Activated CD4-positive, alpha-beta T cell treated with anti-CD3 and anti-CD28 coated beads, Interleukin-10, Interleukin-2, amounts not matched to agents 100 ng/mL and 50 ng/mL, durations not matched to agents 16 hours and 8 hours (primary cell): ENCODE results near the gene PEDS1.

Experiments used
- DNase-seq: peaks from one replicate; pipeline ENCODE4 v3.0.0-alpha.2; 2020

PEDS1 gene

GRCh38 chr20:50130995-50131394 is 22.5 kb downstream of the PEDS1 start:
- no peak for DNase-seq

- DNase-seq: no peak
Observed at GRCh38 chr20:50130356-50130723, 23.2 kb downstream of the PEDS1 start.

GRCh38 chr20:50129662-50130355 is 23.7 kb downstream of the PEDS1 start:
- DNase-seq: no peak

- DNase-seq: no peak
Observed at GRCh38 chr20:50128520-50128905, 25.0 kb downstream of the PEDS1 start.

GRCh38 chr20:50127587-50128519 is 25.7 kb downstream of the PEDS1 start:
- no peak for DNase-seq

GRCh38 chr20:50126662-50127061 is 26.9 kb downstream of the PEDS1 start:
- no peak for DNase-seq

GRCh38 chr20:50125279-50125678 is 28.2 kb downstream of the PEDS1 start:
- no peak for DNase-seq

- DNase-seq: no peak
Observed at GRCh38 chr20:50124496-50124895, 29.0 kb downstream of the PEDS1 start.

- DNase-seq: no peak
Observed at GRCh38 chr20:50123418-50123817, 30.1 kb downstream of the PEDS1 start.

GRCh38 chr20:50122763-50123162 is 30.8 kb downstream of the PEDS1 start:
- DNase-seq: no peak

- DNase-seq: no peak
Observed at GRCh38 chr20:50121858-50122271, 31.7 kb downstream of the PEDS1 start.

GRCh38 chr20:50120935-50121693 is 32.4 kb downstream of the PEDS1 start:
- peak; percentile 65 for DNase-seq

- no peak for DNase-seq
Observed at GRCh38 chr20:50118203-50118602, 35.3 kb downstream of the PEDS1 start.

GRCh38 chr20:50116368-50116999 is 37.0 kb downstream of the PEDS1 start:
- DNase-seq: no peak

GRCh38 chr20:50115591-50116367 is 37.7 kb downstream of the PEDS1 start:
- DNase-seq: peak; percentile 94

- no peak for DNase-seq
Observed at GRCh38 chr20:50115041-50115512, 38.4 kb downstream of the PEDS1 start.

- no peak for DNase-seq
Observed at GRCh38 chr20:50113420-50114224, 39.9 kb downstream of the PEDS1 start.

- DNase-seq: peak; percentile 93
Observed at GRCh38 chr20:50112512-50113419, 40.8 kb downstream of the PEDS1 start, which contains the start of gene UBE2V1. TSS of gene UBE2V1 (minus strand) at chr20:50113150. CDS start at chr20:50113128, 22 bp downstream.

GRCh38 chr20:50111829-50112495 is 41.6 kb downstream of the PEDS1 start:
- DNase-seq: no peak
